GM21576 (cell line): ENCODE data around the gene MRPL58.
A peak's percentile ranks its signal among the peaks of the same experiment; 100 is the strongest.
"Not testable (repeated sequence)": the region's sequence is repeated elsewhere in the genome, so short reads cannot be mapped to it uniquely, and the experiment has no call there.

Source experiments
- ATAC-seq: cut with Tn5 transposase; IDR thresholded peaks from one replicate; pipeline ENCODE4 v1.9.1; 2021; ENCODE audit warnings: mild to moderate bottlenecking, moderate library complexity; ENCODE audit not compliant: unreplicated experiment

The MRPL58 gene

GRCh38 chr17:74987418-74987908 lies 25.0 kb upstream of the MRPL58 start, which contains the start of gene CDR2L:
Gene CDR2L, plus strand, starts transcription at chr17:74987632. Its CDS starts 412 bp downstream, at chr17:74988044.
- peak; percentile 85 for ATAC-seq

DNA sequence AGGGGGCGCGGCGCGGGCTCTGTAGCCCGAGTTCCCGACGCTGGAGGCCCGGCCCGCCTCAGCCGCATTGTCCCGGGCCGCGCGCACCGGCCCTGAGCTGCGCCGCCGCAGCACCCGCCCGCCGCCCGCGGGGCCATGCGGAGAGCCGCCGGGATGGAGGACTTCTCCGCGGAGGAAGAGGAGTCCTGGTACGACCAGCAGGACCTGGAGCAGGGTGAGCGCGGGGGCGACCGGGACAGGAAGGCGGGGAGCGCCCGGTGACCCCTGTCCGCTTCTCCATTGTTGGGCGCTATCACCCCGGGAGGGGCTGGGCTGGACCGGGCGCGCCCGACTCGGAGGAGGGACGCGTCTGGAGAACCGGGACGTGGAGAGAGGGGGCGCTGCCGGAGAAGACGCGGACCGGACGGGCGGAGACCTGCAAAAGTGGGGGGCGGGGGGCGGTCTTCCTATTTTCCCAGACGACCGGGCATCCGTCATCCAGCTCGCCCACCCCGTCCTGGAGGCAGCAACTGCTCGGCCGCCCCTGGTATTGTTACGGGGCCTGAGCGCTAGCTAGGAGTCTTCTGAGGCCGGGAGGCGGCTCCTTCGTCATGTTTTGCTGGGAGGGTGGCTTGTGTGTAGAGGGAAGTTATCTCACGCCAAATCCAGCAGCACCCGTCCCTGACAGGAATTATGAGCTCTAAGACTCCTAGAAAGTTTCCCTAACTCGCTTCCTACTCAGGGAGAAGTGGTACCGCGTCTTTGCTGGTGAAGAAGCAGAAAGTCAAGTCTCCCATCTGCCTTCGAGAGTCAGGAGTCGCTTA lies 24.4 kb upstream of the MRPL58 start:
- ATAC-seq: peak; percentile 13

DNA sequence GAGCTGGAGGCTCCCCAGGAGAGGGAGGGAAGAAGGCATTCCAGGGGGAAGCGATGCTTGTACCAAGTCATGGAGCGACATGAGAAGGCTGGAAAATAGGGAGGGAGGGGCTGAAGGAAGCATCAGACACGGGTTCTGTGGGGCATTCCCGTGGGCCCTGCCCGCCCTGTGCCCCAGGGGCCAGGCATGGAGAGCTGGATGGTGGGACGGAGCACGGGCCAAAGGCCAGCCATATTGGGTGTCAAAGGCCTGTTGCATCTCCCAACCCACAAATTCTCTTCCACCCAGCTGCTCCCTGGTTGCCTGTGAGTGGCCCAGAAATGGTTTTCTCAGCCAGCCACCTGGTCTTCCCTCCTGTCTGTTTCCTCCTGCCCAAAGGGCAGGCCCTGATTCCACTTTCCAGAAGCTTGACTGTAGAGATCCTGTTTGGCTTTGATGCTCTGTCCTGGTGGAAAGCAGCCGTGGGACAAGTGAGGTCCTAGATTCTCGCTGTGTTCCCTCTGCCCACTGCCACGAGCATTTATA lies 21.8 kb upstream of the MRPL58 start:
- ATAC-seq: no peak

- ATAC-seq: no peak
Measured at GRCh38 chr17:74992223-74992622, 20.2 kb upstream of the MRPL58 start.

GRCh38 chr17:74994440-74994839 lies 18.0 kb upstream of the MRPL58 start:
- ATAC-seq: no peak

DNA sequence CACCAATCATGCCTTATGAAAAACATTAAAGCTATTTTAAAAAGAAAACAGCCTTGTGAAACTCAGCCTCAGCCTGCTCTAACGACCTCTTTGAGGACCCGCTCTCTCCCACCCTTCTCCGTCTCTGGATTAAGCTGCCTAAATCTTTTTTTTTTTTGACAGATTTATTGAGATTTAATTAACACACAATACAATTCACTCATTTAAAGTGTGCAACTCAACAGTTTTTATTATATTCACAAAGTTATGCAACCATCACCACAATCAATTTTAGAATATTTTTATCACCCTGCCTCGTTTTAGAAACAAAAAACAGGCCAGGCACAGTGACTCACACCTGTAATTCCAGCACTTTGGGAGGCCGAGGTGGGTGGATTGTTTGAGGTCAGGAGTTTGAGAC lies 16.6 kb upstream of the MRPL58 start:
- ATAC-seq: no peak

- ATAC-seq: no peak
Measured at GRCh38 chr17:74998783-74999182, 13.7 kb upstream of the MRPL58 start.

GRCh38 chr17:74999523-74999922 lies 12.9 kb upstream of the MRPL58 start:
- no peak for ATAC-seq

- ATAC-seq: no peak
Measured at GRCh38 chr17:75001915-75002843, 10.3 kb upstream of the MRPL58 start.

DNA sequence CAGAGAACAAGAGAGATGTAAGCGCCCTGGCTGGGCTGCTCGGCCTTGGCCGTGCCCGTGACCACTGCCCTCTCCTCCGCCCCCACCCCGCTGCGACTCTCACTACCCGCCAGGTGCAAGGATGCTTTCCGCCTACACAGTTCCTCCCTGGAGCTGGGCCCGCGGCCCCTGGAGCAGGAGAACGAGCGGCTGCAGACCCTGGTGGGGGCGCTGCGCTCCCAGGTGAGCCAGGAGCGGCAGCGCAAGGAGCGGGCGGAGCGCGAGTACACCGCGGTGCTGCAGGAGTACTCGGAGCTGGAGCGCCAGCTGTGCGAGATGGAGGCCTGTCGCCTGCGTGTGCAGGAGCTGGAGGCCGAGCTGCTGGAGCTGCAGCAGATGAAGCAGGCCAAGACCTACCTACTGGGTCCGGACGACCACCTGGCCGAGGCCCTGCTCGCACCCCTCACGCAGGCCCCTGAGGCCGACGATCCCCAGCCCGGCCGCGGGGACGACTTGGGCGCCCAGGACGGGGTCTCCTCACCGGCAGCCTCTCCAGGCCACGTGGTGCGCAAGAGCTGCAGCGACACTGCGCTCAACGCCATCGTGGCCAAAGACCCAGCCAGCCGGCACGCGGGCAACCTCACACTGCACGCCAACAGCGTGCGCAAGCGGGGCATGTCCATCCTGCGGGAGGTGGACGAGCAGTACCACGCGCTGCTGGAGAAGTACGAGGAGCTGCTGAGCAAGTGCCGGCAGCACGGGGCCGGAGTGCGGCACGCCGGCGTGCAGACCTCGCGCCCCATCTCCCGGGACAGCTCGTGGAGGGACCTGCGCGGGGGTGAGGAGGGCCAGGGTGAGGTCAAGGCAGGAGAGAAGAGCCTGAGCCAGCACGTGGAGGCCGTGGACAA lies 9.2 kb upstream of the MRPL58 start:
- ATAC-seq: no peak

GRCh38 chr17:75003957-75004355 lies 8.5 kb upstream of the MRPL58 start:
- ATAC-seq: no peak

GRCh38 chr17:75004371-75004770 lies 8.1 kb upstream of the MRPL58 start:
- ATAC-seq: no peak

GRCh38 chr17:75005291-75005690 lies 7.2 kb upstream of the MRPL58 start:
- no peak for ATAC-seq

- ATAC-seq: not testable (repeated sequence)
Measured at GRCh38 chr17:75006084-75006483, 6.4 kb upstream of the MRPL58 start.

GRCh38 chr17:75006653-75007052 lies 5.8 kb upstream of the MRPL58 start:
- ATAC-seq: no peak

- no peak for ATAC-seq
Measured at GRCh38 chr17:75008373-75008772, 4.1 kb upstream of the MRPL58 start.

DNA sequence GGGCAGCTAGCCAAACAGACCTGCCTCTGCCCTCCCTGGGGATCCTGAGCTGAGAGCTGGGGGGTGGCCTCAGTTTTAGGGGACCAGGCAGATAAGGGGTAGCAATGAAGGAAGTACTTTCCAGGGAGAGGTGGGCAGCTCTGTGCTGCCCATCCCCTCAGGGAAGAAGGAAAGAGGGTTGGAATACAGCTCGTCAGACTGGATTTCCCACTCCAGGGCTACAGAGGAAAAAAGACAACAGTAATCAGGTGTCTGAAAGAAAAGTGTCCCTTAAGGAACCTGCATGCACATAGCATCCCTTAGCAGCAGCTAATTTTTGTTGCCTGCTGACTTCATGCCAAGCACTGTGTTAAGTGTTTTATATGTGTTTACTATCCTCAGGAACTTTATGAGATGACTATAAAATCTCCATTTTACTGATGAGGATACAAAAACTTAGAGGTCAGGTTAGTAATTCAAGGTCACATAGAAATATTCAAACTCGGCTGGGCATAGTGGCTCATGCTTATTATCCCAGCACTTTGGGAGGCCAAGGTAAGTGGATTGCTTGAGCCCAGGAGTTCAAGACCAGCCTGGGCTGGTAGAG lies 3.2 kb upstream of the MRPL58 start:
- ATAC-seq: no peak

GRCh38 chr17:75010683-75011400 lies 1.6 kb upstream of the MRPL58 start:
- ATAC-seq: no peak

DNA sequence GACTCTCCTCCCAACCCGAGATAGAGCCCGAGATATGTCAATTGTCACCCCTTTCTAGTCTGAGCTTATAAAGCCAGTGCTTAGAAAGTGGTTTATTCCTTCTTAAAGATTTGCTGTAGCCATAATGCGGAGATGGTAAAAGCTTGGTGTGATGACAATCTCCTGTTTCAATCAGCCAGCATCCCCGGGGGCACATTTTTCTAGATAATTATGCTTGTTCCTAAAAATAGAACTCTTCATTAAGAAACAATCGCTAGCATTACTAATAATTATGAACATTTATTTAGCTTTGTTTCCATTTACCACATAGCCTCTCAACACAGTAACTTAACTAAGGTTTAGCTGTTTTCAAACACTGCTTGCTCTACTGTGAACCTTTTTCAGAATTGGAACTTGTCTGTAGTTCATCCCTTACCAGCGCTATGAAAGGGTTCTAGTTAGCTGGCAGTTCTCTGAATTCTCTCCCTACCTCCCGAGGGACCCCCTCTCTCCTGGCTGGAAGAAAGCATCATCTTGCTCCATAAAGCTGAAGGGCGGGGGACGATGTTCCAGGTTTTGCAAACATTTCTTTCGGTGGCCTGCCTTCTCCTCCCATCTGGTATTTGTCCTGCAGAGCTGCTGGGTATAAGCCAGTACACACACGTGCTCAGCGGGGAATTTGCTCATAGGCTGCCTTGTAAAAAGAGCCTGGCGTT lies 922 bp upstream of the MRPL58 start:
- no peak for ATAC-seq
